AG08396 (cell line): Measurements from ENCODE around the gene BOLA3.
"Not testable (repeated sequence)": the region's sequence is repeated elsewhere in the genome, so short reads cannot be mapped to it uniquely, and the experiment has no call there.

ENCODE experiments used
- DNase-seq: peaks from one replicate; pipeline ENCODE4 v3.0.0; 2012; ENCODE audit warnings: low spot score, mixed read lengths

BOLA3 gene

GRCh38 chr2:74148457-74149246 lies 940 bp upstream of the BOLA3 start:
- no peak for DNase-seq

DNA sequence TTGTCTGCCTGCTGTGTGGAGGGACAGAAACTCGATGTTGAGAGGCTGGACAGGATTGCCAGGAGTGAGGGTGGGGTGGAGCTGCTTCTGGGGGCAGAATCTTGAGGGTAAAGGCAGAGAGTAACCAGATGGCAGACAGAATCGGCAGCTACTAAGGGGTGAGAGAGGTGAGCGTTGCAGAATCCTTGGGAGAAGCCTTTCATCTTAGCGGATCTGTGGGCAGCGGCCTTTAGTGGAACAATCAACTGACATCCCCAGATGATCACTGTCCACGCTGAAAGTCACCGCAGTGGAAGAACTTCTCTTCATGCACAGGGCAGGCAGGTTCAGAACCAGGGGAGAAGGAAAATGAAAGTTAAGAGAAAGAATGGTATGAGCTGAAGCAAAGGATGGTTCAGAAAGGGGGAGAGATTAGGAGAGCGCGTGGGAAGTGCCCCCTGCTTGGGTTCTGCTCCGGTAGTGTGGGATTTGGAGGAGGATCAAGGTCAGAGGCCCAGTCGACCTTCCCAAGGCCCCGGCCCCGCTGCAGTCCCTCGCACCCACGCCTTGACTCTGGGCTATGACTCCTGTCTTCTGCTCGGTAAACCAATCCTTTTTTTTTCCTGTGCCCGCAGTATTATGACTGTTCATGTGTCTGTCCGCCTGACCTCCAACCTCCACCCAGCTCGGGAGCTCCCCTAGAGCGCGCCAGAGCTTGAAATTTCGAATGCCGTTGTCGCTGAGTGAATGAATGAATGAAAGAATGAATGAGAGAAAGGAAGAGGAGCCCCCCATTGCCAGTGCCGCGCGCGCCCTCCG lies 584 bp downstream of the BOLA3 start:
- DNase-seq, result peak; percentile 63

DNA sequence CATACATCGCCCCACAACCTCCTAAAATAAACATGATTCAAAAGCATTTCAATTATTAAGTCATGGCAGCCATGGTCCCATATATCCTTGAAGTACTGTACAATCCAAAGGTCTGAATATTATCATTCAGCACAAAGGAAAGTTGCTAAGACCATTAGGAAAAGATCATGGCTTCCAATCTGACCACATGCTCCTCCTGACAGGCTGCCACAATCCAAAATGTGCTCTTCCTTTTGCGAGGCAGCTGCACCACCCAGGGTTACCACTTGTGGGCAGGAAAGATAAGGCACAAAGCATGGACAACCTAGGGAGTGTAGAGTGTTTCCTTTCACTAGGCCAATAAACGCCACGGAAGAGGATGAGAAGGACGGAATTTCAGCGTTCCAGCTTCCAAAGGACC lies 5.4 kb downstream of the BOLA3 start:
- DNase-seq, result no peak

- DNase-seq, result no peak
Observed at GRCh38 chr2:74138600-74139323, 8.9 kb downstream of the BOLA3 start.

DNA sequence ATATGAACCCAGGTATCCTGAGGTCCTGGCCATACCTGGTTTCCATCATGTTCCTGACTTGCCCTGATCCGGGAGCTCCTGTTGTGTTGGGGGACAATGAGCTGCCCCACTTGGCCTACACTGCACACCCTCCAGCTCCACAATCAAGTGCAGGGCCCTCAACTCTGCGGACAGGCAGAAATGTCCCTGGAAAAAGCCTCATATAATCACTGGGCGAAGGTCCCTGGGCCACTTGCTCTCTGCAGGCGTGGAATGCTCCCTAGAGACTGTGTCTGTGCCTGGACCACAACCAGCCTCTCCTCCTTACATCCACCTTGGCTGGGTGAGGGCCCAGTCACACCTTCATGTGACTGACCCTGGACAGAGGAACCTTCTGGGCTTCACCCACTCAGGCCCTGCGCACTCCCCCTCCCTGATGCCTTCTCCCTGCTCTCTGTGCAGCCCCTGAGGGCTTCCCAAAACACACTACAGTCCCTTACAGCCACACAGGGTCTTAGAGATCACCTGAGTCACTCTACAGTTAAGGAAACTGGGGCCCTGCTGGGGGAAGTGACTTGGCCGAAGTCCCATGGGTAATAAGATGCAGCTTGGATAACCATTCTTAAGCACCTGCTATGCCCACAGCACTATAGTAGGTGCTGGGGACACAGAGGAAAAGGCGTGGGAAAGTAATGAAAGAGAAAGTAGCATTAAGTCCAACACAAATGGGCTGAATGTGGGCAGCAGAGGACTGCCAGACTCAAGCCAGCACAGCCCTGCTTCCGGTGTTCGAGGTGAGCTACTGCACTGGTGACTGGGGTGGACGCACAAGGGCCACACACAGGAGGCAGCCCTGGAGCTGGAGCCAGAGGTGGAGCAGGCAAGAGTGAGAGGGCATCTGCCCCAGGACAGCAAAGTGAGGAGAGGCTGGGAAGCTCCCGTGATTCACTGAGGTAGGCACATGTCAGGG lies 9.8 kb downstream of the BOLA3 start:
- DNase-seq, result no peak

- no peak for DNase-seq
Observed at GRCh38 chr2:74131901-74132300, 15.8 kb downstream of the BOLA3 start.

DNA sequence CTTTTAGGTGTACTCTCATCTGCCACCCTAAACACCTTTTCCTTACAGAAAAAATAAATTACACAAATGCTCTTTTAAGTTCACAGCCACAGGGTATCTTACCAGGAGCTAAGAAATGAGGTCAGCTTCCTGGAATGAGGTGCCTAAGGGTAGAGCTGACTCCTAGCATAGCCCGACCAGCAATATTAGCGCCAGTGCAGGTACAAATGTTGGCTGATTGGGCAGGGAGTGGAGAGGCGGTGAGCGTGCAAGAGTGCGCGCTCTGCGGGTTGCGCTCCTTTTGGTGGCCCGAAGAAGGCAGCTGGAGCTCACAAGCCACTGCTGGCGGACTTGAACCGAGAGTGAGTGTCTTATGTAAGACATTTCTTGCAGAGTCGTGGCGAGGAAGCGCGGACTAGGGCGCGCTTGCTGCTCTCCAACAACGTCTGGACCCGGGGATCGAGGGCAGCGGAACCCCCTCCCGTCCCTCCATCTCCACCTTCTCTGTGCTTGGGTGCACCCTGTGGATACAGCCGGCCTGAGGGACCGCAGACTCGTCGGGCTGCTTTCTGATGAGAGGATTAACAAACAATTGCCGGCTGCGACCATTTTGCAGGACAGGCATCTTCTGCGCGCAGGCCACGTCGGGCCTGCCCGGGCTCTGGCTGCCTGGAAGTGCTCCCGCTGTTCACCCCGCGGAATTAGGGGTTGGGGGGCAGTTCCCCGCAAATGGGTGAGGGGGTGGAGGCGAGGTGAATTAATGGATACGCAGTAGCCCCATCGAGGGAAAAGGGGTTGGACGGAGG lies 17.3 kb downstream of the BOLA3 start:
- no peak for DNase-seq

DNA sequence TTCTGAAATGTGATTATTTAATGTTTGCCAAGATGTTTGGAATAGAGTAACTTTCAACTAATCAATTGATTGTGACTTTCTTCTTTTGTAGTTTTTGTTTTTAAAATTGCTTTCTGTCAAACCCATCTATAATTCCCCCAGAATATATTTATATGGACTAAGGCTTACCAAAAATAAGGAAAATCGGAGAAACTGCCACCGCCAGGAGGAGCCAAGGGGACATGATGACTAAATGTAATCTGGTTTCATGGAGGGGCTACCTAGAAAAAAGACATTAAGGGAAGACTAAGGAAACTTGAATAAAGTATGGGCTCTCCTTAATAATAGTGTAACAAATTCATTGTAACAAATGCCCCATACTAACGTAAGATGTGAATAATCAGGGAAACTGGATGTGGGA lies 19.5 kb downstream of the BOLA3 start:
- no peak for DNase-seq

GRCh38 chr2:74123955-74124354 lies 23.8 kb downstream of the BOLA3 start:
- not testable (repeated sequence) for DNase-seq

- not testable (repeated sequence) for DNase-seq
Observed at GRCh38 chr2:74121846-74122245, 25.9 kb downstream of the BOLA3 start.

GRCh38 chr2:74119912-74120825 lies 27.5 kb downstream of the BOLA3 start:
- DNase-seq, result peak; percentile 94

DNA sequence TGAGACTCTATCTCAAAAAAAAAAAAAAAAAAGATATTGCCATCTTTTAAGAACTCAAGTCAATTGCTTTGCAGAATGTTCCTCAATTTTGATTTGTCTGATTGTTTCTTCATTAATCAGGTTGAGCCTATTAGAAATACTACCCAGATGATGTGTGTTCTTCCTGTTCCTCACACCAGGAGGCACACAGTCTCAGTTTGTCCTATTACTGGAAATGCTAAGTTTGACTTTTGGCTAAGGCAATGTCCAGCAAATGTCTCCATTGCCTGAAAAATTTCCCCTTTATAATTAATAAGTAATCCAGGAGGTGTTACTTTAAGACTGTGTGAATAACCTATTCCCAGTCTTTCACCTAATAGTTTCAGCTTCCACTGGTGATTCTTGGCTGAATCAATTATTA lies 28.4 kb downstream of the BOLA3 start:
- peak; percentile 45 for DNase-seq

- DNase-seq, result no peak
Observed at GRCh38 chr2:74111380-74111779, 36.3 kb downstream of the BOLA3 start.

GRCh38 chr2:74110537-74110936 lies 37.2 kb downstream of the BOLA3 start:
- DNase-seq, result no peak

GRCh38 chr2:74109551-74109950 lies 38.2 kb downstream of the BOLA3 start:
- DNase-seq, result no peak

DNA sequence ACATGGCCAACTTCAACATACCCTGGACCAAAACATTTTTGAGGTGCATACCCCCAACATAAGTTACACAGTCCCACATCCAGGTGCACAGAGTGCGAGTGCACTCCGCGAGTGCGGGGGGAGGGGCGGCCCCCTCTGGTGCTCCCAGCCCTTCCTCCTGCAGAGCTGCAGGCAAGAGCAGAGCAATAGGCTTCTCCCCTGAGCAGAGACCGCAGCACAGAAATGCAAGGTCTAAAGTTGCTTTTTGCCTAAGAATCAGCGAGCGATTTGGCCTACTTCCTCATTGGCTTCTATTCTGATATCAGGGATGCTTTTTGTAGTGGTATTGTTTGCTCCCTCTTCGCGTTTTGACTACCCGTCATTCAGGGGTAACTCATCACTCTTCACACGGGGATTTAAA lies 40.6 kb downstream of the BOLA3 start:
- DNase-seq, result no peak

DNA sequence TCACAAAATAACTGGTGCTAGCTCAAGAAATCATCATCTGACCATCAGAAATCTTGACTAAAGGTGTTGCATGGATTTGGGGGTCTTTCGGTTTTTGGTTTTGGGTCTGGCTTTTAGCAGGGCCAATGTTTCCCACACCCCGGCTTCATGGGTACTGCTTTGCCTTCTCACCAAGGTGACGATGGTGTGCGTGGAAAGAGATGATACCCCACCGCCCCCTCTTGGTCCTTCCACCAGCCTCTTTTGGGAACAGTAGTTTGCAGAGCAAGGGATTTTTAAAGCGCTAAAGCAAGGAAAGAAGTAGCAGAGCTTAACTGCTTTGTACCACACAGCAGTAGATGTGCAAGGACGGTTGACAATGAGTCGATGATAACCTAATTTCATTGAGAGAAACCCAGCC lies 42.3 kb downstream of the BOLA3 start:
- no peak for DNase-seq

DNA sequence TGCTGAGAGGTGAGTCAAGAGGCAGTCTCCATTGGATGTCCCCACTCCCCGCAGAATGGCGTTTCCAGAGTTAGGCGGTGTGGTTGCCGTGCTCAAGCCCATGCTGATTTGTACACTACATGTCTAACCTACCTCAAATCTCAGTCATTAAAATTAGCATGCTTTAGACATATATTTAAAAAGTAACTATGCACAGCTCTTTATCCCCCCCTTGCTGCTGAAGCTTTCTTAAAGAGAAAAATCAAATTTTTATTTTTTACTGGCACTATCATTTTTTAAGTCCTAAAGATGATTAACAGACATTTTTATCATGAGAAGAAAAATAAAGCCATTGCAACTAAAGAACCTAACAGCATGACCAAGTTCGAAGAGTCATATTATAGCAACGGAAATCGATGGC lies 42.9 kb downstream of the BOLA3 start:
- no peak for DNase-seq

DNA sequence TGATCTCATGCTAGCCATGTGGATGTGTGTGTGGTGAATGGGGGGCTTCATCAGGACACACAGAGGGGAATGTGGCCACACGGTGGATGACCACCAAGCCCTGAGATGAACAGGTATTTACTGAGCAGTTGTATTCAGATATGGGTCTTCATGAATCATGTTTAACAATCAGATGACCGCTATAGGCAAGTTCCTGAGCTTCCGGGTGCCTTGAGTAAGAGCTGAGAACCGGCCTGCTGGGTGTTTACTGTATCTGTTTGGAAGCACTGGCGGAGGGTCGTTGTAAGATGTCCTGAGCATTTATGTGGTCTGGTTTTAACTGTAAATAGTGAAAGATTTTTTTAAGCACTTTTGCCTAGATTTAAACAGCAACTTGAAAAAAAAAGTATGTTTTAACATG lies 43.9 kb downstream of the BOLA3 start:
- no peak for DNase-seq

- no peak for DNase-seq
Observed at GRCh38 chr2:74102516-74102915, 45.2 kb downstream of the BOLA3 start.
